Activated T-cell treated with anti-CD3 and anti-CD28 coated beads, Interleukin-2, amount 50 U/mL, for 1 hour (primary cell): ENCODE data around the gene MRTFB.
A peak's percentile ranks its signal among the peaks of the same experiment; 100 is the strongest.
"Not testable (repeated sequence)": the region's sequence is repeated elsewhere in the genome, so short reads cannot be mapped to it uniquely, and the experiment has no call there.

Source experiments
- DNase-seq: peaks from one replicate; pipeline ENCODE4 v3.0.0-alpha.2; 2020

MRTFB gene, protein sequence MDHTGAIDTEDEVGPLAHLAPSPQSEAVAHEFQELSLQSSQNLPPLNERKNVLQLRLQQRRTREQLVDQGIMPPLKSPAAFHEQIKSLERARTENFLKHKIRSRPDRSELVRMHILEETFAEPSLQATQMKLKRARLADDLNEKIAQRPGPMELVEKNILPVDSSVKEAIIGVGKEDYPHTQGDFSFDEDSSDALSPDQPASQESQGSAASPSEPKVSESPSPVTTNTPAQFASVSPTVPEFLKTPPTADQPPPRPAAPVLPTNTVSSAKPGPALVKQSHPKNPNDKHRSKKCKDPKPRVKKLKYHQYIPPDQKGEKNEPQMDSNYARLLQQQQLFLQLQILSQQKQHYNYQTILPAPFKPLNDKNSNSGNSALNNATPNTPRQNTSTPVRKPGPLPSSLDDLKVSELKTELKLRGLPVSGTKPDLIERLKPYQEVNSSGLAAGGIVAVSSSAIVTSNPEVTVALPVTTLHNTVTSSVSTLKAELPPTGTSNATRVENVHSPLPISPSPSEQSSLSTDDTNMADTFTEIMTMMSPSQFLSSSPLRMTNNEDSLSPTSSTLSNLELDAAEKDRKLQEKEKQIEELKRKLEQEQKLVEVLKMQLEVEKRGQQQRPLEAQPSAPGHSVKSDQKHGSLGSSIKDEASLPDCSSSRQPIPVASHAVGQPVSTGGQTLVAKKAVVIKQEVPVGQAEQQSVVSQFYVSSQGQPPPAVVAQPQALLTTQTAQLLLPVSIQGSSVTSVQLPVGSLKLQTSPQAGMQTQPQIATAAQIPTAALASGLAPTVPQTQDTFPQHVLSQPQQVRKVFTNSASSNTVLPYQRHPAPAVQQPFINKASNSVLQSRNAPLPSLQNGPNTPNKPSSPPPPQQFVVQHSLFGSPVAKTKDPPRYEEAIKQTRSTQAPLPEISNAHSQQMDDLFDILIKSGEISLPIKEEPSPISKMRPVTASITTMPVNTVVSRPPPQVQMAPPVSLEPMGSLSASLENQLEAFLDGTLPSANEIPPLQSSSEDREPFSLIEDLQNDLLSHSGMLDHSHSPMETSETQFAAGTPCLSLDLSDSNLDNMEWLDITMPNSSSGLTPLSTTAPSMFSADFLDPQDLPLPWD

DNA sequence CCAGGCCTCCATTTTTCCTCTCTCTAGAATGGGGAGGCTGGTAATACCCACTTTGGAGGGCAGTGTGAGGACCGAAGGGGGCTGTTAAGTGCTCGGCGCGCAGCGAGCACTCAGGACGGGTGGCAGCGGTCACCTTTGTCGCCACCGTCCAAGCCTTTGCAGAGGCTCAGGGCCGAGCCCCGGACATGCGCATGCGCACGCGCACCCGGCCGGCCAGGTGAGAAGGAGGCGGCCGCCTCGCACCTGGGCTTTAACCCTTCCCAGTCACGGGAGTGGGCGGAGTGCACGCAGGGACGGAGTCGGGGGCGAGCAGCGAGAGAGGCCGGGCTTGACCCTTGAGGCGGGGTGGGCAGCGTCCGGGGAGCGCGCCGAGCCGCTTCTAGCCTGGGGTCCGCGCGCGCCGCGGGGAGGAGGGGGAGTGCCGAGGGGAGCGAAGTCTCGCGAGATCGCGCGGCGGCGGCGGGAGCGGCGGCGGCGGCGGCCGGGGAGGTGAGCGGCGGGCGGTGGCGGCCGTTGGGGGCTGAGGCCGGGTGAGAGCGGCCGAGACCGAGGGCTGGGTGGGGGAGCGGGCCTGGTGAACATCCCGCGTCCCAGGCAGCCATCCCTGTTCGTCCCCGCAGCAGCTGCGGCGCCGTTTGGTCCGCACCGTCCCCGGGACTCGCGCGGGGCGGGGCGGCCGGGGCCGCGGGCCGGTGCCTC lies at the start of gene MRTFB:
TSS of gene MRTFB (plus strand) at position 443 of the 699 bp plus-strand sequence. CDS start 69,288 bp downstream, outside the sequence.
- peak; percentile 87 for DNase-seq

DNA sequence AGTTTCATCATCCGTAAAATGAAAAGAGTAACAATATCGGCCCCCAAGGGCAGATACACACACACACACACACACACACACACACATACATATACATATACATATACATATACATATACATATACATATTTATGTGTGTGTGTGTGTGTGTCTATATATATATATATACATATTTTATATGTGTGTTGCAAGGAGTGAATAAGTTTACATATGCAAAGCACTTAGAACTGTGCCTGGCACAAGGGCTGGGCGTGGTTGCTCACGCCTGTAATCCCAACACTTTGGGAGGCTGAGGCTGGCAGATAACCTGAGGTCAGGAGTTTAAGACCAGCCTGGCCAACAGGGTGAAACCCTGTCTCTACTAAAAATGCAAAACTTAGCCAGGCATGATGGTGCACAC lies 47.6 kb upstream of the MRTFB start:
- DNase-seq: not testable (repeated sequence)

DNA sequence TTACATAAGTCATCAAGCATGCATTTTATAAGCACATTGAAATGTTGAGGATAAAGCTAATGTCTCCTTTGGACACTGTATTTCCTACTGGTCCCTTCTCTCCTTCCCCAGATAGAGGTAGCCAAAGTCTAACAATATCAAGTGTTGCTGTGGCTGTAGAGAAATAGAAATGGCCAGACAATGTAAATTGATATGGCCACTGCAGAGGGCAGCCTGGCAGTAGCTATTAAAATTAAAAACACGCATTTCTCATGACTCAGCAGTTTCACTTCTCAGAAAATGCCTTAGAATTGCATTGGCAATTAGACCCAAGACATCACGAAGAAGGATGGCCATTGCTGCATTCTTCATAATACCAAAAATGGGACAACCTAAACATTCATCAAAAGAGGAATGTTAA lies 46.8 kb upstream of the MRTFB start:
- no peak for DNase-seq

DNA sequence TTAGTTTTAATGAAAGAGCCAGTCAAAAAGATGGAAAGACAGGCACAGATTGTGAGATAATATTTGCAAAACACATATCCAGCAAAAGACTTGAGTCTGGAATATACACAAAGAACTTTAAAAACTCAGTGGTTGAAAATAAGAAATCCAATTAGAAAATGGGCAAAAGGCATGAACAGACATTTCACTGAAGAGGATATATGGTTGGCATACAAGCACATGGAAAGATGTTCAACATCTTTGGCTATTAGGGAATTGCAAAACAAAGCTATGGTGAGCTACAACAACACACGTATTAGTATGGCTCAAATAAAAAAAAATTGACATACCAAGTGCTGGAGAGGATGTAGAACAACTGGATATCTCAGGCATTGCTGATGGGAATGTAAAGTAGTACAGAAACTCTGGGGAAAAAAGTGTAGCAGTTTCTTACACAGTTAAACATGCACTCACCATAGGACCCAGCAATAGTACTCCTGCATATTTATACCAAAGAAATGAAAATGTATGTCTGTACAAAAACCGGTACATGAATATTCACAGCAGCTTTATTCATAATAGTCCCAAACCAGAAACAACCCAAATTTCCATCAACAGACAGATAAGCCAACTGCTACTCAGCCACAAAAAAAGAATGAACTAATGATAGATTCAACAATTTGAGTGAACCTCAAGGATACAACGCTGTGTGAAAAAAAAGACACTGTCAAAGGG lies 44.4 kb upstream of the MRTFB start:
- no peak for DNase-seq

DNA sequence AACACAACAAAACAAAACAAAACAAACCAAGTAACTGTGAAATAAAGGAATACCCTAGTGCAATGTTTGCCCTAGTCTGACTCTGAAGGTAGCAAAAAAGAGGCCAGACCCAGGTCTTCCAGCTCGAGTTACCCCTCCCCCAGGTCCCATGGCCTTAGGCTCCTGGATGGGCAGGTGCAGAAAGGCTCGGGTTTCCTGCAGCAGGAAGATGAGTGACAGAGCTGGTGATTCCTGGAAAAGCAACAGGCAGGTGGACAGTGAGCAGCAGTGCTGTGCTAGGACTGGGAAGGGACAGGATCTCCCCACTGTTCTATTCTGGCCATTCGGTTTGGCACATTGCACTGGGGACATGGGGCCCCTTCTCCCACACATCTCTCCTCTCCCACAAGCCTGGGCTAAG lies 42.9 kb upstream of the MRTFB start:
- DNase-seq: no peak

DNA sequence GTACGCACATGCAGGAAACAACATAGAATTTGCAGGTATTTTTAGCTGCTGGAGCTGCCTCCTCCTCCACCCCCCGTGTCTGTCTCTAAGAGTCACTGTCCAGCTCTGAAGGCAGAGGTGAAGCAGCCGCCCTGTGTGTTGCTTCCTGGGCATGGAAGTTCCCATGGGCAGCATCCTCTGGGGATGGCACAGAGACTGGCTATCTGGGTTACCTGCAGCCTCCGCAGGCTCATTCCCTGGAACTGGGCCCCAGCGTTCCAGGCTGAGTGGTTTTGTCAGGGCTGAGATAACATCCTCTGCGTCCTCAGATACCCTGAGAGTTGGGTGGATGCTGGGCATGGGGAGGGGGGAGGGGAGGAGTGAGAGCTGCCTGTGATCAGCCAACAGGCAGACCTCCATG lies 41.5 kb upstream of the MRTFB start:
- no peak for DNase-seq

DNA sequence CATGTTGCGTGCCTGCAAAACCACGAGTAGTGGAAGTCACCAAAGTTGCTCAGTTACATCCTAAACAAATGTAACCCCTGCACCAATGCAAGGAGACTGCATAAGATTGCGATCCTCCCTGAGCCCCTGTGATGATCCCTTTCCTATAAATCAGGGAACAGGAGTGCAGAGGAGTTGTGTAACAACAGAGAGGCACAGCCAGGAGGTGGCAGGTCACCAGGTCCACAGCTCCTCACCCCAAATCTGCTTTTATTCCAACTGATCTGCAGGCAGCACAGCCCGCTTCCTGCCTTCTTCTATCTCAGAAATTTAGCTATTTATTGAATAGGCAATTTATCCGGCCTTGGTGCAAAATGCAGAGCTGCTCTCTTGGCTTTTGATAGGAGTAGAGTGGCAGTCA lies 36.0 kb upstream of the MRTFB start:
- no peak for DNase-seq

DNA sequence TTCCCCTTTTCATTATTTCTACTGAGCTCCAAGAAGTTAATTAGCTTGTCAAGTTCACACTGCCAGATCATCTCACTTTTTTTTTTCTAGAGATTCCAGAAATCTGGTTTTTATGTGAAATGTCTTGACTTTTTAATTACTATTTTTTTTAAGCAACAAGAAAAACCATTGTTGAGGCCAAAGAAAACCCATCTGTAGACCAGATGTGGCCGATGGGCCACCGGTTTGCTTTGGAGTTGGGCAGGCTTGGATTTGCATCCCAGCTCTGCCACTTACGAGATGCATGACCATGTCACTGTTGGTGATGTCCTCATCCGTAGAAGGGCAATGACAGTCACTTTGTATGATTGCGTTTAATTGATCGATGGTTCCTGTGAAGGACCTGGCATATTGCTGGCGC lies 34.2 kb upstream of the MRTFB start:
- DNase-seq: no peak

DNA sequence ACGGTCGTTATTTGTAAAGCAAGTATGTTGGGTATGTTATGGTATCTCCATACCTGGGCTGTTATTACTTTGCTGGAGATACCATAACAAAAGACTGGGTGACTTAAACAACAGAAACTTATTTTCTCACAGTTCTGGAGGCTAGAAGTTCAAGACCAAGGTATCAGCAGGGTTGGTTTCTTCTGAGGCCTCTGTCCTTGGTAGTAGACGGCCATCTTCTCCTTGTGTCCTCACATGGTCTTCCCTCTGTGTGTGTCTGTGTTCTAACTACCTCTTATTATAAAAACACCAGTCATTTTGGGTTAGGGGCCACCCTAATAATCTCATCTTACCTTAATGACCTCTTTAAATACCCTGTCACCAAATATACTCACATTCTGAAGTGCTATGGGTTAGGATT lies 33.2 kb upstream of the MRTFB start:
- DNase-seq: no peak

DNA sequence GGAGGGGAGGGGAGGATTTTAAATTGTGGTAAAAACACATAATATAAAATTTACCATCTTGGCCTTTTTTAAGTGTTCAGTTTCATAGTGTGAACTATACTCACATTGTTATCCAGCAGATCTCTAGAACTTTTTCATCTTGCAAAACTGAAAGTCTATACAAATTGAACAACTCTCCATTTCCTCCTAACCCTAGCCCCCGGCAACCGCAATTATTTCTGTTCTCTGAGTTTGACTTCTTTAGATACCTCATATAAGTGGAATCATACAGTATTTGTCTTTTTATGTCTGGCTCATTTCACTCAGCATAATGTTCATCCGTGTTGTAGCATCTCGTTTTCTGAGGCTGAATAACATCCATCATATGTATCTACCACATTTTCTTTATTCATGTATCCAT lies 30.0 kb upstream of the MRTFB start:
- DNase-seq: no peak

DNA sequence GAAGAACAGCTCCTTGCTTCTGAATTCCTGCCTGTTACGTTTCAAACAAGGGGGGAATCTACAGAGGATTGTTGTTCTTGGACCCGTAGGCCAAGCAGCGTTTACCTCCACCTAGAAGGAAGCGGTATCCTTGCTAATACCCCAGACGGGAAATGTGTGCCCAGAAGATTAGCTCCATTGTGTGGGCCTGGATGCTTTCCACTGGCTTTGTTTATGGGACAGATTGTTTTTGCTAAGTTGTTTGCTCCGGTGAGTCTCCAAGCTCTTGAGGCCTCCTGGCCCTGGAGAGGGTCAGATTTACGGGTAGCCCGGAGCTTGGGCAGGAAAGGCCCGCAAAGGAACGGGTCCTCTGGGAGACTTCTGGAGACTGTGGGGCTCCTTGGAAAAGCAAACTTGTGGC lies 28.4 kb upstream of the MRTFB start:
- no peak for DNase-seq

DNA sequence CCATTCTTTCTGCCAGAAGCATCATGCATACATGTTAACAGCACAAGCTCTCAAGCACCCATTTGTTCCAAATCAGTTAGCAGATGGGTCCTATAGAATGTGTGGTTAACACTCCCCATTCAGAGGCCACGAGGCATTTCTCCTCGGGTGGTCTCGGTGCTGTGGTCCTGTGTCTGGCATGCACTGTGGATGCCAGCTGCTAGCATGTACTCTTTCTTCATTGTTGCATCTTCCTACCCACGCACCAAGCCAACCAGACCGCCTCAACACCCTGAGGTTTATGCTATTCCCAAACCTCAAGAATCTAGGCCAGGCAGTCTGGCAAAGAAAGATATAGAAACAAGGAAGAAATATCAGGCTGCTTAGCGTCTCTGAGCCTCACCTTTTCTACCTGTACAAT lies 27.8 kb upstream of the MRTFB start:
- DNase-seq: no peak

DNA sequence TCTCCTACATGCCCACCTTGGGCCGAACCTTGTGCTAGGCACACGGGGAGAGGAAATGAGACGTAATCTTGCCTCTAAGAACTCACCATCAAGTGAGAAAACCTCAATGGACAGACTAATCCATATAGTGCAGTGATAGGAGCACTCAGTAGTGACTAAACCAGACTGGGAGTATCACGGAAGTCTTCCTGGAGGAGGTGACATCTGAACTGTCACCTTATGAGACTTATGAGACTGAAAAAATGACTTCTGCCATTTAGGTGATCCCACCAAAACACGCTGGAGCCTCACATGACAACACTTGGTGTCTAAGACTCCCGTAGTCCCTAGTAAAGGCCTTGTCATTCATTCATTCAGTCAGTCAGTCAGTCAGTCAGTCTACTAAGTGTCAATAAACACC lies 27.3 kb upstream of the MRTFB start:
- DNase-seq: no peak

DNA sequence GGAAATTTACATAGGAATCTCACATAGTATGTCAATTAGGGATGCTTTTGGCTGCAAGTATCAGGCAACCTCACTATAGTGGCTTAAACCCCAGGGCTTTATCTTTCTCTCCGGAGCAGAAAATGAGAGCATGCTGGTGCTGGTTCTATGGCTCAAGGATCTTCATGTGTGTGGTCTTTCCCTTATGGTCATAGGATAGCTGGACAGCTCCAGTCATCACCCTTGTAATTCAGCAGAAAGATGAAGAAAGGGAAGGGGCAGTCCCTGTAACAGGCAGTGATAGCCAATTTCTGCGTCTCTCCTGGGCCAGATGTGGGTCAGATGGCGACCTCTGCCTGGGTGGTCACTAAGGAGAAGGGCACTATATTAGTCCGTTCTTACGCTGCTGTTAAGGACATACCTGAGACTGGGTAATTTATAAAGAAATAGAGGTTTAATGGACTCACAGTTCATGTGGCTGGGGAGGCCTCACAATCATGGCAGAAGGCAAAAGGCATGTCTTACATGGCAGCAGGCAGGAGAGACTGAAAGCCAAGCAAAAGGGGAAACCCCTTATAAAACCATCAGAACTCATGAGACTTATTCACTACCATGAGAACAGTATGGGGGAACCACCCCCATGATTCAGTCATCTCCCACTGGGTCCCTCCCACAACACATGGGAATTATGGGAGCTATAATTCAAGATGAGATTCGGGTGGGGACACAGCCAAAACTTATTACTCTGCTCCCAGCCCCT lies 23.8 kb upstream of the MRTFB start:
- DNase-seq: not testable (repeated sequence)

DNA sequence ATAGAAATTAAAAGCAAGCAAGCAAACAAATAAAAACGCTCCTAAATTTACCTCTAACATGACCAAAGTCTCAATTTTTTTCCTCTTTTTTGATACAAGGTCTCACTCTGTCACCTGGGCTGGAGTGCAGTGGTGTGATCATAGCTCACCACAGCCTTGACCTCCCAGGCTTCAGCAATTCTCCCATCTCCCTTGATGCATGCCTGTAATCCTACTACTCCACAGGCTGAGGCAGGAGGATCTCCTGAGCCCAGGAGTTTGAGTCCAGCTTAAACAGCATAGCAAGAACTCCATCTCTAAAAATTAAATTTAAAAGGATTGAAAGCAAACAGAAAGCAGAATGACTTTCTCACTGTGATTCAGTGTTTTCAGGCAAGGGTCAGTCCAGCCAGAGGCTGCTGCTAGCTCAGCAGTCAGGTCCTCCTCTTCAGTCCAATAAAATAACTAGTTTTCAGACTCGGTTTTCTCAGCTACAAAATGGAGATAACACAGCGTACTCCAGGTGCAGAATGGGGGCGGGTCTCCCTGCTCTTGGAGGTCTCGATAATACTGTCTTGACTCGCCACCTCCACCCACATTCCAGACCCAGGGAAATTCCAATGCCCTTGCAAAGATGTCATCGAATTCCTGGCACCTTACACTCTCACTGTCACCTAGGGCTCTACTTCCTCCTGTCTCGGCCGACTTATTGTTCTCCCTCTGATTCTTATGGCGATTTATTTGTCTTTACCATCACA lies 20.7 kb upstream of the MRTFB start:
- DNase-seq: no peak

DNA sequence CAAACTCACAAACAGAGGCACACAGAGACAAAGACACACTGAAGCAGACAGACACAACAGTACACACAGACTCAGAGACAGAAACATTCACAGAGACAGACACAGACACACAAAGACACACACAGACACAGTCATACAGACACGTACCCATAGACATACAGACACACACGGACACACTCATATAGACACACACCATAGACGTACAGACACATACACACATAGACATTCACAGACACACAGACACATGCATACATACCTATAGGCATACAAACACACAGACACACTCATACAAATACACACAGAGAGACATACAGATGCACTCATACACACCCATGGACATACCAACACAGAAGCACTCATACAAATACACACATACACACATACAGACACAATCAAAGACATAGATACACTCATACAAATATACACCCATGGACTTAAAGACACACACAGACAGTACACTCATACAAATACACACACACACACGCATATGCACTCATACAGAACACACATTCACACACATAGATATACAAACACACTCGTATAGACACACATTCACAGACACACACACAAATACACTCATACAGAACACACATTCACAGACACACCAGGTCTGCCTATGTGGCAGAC lies 19.9 kb upstream of the MRTFB start:
- no peak for DNase-seq

DNA sequence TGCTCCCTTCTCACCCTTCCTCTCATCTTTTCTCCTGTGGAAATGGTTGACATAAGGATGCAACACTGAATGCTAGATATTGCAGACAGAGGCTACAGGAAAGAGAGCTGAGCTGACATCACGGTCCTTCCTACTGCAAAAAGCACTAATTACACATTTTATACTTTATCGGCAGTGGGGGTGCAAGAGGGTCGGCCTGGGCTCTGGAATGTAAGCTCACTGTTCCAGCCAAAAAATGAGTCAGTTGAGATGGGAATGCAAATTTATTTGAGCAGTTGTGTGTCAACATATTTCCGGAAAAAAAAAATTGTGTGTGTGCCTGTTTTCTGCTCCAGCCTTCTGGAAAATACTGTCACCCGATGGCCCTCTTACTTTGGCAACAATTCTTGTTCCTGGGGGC lies 14.1 kb upstream of the MRTFB start:
- DNase-seq: no peak

DNA sequence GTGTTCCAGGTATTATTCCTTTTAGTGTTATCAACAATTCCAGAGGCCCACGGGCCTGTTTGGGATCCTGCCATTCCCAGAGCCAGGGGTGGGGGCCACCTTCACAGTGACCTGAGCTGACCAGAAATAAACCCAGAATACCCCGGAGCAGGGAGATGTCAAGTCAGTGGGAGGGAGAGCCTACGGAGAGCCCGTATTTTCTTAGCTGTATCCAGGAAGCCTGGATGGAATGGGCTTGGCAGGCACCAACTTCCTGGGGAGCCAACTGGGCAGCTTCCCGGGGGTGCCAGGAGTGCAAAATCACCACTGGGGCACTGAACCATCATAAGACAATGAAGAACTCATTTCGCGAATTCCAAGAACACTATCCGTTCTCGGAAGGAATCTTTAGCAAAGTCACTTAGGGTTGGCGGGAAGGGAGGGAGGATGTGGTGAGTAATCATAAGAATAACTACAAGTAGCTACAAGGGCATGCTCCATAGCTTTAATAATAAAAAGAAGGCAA lies 13.2 kb upstream of the MRTFB start:
- no peak for DNase-seq

DNA sequence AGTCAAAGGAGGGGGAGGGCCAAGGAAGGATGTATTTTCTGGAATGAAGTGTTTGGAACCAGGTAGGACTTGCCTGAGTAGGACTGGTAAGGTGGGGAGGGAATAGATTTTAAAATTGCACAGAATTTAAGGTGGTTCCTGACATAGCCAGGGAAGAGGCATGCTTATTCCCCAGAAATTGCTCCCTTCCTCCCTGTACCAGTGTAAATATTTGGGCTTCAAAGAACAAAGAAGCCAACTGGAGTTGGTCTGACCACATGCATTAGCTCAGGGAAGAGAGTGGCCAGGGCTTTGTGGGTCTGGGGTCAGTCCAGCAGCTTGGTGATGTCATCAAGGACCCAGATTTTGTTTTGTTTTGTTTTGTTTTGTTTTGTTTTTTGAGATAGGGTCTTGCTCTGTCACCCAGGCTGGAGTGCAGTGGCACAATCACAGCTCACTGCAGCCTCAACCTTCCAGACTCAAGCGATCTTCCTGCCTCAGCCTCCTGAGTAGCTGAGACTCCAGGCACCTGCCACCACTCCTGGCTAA lies 9.3 kb upstream of the MRTFB start:
- no peak for DNase-seq

DNA sequence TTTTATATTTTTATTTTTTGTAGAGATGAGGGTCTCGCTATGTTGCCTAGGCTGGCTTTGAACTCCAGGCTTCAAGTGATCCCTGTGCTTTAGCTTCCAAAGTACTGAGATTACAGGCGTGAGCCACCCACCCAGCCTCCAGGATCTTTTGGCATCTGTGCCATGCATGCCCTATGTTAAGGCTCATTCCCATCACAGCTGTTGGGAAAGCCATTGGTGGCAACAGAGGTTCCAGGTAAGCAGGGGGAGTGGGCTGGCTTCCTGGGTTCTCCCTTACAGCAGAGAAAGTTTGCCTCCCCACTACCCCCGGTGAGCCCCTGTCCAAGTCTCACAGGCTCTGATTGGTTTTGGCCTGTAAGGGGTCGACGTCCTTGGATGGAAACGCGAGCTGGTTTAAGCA lies 8.9 kb upstream of the MRTFB start:
- no peak for DNase-seq
